Activated CD4-positive, alpha-beta T cell treated with anti-CD3 and anti-CD28 coated beads, Interleukin-2, Interleukin-4, amounts not matched to agents 100 ng/mL and 50 ng/mL, durations not matched to agents 16 hours and 8 hours (primary cell): ENCODE results near the gene MRPL49.
"Not testable (repeated sequence)": the region's sequence is repeated elsewhere in the genome, so short reads cannot be mapped to it uniquely, and the experiment has no call there.

ENCODE experiments used
- DNase-seq: peaks from one replicate; pipeline ENCODE4 v3.0.0-alpha.2; 2020; ENCODE audit warnings: low spot score

The MRPL49 gene

DNA sequence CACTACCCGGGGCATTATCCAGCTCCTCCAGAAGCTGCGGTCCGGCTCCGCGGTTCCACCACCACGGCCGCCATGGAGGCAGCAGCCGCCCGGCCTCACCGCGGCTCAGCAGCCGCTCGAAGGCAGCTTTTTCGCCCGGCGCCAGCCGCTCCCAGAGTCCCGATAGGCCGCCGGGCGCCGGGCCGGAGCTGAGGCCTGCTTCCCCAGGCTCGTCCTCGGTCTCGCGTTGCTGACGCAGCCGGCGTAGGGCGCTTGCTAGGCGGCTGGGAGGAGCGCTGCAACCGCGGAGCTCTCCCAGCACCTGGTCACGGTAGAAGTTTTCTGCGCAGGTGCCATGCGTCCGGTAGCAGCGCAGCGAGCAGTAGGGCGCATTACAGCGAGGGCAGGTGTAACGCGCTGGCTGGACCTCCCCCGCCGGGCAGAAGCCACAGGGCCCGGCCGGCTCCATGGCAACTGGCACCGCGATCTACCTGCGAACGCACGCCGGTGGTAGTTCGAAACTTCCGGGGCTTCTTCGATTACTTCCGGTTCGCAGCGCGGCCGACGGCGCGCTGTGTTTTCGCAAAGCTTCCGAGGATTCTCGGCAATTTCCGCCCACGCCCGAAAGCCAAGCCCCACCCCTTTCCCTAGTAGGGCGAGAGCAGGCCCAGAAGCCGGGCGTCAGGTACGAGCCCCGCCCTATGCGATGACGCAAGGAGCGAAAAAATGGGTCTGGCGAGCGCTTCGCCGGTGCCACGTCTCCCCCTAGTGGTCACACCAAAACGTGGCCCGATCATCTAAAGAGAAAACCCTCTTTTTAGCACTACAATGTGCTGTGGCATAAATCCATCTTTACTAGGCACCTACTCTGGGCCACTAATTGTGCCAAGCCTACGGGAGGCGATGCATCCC, 4.7 kb upstream of the MRPL49 start, which contains the start of gene ZNHIT2:
TSS of gene ZNHIT2 (minus strand) at position 496 of the 891 bp plus-strand sequence. CDS start at position 448, 48 bp downstream.
- DNase-seq, result peak; percentile 100

DNA sequence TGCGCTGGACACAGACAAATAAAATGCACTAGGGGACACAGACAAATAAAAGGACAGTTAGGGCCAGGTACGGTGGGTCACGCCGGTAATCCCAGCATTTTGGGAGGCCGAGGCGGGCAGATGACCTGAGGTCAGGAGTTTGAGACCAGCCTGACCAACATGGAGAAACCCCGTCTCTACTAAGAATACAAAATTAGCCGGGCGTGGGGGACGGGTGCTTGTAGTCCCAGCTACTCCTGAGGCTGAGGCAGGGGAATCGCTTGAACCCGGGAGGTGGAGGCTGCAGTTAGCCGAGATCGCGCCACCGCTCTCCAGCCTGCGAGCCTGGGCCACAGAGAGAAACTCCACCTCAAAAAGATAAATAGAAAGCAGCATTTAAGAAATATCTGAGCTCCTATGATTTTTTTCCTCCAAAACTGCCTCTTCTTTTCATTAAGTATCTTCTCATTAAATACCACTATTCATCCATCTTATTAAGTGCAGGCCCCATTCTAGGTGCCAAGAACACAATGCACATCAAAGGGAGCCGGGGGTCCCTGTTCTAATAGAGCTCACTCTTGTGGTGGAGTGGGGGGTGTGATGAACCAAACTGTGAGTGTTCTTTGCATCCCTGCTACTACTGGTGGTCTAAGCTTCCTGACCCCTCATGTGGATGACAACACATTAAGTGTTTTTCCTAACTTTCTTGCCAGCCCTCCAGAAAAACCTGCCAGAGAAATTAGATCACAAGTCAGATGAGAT, 3.9 kb upstream of the MRPL49 start:
- DNase-seq, result no peak

DNA sequence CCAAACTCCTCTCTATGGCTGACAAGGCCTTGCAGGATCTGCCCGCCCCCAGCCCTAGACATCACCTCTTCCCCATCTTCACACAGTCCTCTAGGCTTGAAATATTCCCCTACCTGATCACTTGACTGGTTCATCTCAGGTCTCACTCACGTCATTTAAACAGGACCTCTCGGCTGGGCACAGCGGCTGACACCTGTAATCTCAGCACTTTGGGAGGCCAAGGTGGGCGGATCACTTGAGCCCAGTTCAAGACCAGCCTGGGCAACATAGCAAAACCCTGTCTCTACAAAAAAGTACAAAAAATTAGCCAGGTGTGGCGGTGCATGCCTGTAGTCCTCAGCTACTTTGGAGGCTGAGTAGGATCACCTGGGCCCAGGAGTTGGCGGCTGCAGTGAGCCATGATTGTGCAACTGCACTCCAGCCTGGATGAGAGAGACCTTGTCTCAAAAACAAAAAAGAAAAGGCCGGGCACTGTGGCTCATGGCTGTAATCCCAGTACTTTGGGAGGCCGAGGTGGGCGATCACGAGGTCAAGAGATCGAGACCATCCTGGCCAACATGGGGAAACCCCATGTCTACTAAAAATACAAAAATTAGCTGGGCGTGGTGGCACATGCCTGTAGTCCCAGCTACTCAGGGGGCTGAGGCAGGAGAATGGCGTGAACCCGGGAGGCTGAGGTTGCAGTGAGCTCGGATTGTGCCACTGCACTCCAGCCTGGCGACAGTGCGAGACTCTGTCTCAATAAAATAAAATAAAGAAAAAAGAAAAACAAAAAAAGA, 3.0 kb upstream of the MRPL49 start:
- not testable (repeated sequence) for DNase-seq

DNA sequence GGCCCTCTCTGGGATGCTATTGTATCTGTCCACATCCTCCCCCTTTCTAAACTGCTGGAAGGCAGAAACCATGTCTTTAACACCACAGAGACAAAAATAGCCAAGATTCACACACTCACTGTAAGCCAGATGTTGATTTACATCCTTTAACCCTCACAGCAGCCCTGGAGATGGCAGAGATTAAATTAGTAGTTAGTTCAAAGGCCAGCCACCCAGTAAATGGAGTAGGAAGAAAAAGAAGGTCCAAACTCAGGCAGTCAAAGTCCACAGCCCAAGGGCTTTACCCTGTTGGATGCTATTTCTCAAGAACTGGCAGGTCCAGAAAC, 2.5 kb upstream of the MRPL49 start:
- DNase-seq, result no peak

DNA sequence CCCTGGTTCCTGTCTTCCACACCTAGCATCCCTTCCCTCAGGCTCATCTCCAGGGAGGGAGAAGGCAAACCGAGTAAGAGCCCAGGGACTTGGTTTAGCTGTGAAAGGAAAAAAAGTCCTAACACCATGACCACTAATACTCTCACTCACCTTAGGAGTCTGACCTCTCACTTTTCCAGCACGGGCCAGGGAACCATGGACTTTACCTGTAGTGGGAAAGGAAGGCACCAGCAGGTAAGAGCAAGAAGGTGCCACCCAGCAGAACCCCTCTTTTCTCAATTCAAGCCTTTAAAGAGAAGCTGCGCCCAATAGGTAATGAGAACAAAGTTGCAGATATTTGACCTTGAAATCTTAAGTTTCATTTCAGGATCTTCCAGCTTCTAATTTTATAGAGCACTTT, 1.3 kb upstream of the MRPL49 start:
- no peak for DNase-seq

DNA sequence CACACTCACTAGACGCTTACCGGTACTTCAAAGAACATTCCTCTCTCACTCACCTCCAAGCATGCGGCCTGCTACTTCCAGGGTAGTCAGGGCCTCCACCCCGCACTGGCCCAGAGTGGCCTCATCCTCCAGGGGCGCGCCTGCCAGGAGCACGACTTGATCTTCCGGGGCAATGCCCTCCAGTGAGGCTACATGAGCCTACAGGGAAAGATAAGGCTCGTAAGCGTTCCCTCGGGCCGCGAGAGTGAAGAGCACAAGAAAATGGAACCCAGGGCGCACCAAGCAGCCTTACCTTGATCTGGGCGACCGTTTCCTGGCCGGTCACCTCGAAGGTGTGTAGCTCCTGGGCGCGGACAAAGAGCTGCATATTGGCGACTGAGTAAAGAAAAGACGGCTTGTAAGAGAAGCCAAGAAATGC, 665 bp upstream of the MRPL49 start:
- DNase-seq, result no peak

DNA sequence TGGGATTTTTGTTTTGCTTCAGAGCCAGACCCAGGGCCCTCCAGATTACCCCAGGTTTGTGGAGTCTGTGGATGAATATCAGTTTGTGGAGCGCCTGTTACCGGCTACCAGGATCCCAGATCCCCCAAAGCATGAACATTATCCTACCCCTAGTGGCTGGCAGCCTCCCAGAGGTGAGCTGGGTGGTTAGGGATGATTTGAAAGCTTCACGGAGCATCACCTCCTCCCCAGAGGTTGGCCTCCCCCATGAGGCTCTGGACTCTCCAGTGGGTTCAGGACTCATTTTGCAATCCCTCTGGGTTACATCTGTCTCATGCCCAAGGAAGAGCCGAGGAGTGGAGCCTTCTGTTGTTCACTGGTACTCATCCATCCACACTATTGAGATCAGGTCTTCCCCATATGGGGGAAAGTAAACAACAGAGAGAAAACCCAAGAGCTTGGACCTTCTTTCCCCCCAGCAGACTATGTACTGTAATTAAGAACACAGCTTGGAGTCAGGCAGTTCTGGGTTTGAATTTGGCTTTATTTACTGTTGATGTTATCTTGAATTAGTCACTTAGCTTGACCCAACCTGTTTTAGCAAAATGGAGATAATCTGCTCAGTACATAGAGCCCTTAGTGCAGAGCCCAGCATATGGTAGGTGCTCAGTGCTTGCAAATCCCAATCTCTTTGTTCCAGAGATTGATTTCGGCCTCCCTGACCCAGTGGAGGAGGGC, 2.5 kb downstream of the MRPL49 start:
- no peak for DNase-seq

DNA sequence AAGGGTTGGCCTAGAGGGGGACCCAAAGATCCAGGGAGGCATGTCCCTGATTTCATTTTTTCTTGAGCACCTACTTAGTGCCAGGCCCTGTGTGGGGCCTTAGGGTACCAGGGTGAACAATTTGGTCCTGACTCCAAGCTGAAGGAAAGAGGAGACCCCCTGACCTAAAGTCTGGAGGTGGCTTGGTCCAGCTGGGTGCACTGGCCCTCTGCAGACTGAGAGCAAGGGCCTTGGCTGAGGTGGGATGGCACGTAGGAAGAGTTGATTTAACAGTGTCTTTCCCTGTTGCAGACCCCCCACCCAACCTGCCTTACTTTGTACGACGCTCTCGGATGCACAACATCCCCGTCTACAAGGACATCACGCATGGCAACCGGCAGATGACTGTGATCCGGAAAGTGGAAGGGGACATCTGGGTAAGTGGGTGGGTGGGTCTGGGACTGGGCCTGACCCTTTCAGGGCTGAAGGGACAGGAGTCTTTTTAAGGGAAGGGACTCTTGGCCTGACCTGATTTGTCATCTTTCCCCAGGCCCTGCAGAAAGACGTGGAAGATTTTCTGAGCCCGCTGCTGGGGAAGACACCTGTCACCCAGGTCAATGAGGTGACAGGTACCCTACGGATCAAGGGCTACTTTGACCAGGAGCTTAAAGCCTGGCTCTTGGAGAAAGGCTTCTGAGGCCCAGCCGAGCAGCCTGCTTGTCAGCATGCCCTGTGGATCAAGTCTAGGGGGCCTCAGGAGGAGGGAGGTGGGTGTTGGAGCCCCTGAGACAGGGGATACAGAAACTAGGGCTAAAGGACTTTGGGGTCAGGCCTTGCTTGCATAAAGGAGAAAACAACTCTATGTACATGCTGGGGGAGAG, 3.3 kb downstream of the MRPL49 start:
- no peak for DNase-seq

DNA sequence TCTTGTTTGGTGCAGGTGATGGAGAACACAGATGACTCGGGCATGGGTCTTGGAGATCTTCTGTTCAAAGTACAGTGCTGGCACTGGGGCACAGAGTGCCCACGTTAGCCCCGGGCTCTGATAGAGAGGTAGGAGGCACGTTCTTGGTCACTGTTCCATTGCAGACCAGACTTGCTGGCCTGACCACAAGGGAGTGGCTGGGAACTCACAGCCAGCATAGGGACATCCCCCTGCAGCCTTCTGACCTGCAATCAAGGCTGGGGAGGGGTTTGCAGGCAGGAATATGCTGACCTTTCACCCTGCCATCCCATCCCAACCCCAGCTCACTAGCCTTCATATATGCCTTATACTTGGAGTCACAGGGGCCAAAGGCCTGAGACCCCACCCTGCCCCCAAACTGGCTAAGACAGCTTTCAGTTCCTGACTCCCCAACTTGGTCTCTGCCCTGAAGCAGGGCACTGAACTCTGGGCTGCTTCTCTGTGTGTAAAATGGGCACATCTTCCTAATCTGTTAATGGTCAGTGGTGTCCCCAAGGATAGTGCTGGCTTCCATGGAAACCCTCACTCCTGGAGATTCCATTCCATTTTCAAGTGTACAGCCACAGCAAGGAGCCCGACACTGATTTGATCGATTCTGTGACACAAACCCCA, 4.6 kb downstream of the MRPL49 start:
- no peak for DNase-seq

DNA sequence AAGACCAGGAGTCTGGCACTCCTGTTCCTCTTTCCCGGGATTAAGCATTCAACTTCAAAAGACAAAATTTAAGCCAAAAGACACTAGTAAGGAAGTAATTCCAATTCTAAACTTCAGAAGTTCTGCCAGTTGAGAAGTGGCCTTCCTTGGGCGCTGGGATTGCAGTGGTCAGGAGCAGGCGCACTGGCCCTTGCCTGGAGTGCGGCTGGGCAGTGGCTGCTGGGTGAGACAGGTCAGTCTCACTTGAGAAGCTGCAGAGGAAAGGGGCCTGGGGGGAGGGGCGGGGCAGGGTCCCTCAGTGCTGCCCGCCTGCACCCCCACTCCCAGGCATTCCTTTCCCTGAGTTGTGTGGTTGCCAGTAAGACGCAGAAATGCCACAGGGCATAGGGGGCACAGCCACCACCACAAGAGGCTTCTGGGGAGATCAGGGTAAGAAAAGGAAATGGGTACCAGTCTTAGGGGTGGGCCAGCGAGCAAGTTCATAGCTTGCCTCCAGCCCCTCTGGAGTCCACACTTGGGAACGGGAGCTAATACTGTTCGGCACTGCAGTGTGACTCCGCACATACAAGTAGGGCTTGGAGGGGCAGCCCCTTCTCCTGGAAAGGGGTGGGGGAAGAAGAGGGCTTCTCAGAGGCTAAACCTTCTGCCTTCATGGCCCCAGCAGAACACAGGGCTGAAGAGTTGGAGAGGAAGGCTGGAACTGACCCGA, 5.5 kb downstream of the MRPL49 start:
- no peak for DNase-seq

DNA sequence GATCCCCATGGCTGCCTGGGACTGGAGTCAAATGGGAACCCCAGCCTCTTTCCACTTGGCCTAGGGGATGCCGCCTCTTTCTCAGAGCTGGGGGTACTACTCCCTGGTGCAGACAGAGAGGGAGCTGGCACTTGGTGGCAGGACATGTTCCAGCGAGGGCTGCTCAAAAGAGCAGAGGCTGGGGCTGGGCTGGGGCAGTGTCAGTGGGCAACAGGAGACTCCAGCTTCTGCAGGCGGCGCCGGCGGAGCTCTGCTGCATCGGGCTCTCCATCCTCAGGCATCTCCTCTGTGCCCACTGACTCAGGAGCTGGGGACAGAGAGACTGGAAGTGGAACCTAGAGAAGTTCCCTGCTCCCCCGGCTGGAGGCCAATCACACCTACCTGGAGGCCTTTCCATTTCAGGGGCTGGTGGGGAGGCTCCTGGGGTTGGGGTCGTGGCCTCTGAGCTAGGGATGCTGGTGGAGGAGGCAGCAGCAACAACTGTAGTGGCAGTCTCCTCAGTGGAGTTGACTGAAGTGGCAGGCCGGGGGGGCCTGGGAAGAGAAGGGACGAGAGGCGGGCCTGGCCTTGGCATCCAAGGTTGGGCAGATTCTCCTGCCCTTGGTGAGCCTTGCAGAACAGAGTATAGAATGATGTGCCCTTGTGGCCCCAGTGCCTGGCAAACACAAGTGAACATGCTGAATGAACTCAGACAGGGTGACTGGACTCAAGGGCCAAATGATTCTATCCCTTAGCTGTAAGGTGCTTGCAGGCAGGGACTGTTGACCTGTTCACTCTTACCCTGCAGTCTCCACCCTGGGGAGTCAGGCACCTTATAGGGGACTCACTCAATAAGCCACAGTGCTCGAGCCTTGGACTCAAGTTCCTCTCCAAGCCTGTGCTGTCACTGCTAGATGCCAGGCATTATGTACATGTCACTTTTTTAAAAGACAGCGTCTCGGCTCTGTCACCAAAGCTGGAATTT, 6.3 kb downstream of the MRPL49 start:
- no peak for DNase-seq

DNA sequence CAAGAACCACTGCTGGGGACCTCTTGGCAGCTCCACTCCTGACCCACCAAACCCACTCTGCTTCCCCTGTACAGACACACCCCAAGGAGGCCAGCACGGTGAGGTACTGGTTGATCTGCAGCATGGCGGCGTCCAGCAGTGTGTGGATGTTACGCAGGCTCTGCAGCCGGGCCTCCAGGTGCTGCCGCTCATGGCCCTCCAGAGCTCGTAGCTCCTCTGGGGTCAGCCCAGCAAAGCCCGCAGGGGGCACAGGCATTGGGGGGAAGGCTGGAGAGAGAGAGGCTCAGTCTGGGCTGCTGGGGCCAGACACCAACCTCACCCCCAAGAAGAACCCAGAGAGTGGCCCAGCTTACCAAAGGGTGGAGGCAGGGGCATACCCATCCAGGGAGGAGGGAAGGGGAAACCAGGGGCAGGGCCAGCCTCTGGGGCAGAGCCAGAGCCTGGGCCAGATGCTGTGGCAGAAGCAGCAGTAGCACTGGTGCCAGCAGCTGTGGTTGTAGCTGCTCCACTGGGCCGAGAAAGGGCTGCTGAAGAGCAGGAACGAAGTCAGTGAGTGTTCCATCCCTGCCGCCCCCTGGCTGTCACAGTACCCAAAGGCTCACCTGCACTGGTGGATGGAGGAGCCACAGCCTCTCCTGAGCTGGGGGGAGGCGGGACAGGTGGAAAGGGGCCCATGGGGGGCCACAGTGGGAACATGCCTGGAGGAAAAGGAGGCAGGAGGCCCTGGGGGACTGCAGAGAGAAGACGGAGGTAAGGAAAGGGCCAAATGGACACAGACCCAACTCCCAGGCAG, 7.7 kb downstream of the MRPL49 start:
- no peak for DNase-seq

DNA sequence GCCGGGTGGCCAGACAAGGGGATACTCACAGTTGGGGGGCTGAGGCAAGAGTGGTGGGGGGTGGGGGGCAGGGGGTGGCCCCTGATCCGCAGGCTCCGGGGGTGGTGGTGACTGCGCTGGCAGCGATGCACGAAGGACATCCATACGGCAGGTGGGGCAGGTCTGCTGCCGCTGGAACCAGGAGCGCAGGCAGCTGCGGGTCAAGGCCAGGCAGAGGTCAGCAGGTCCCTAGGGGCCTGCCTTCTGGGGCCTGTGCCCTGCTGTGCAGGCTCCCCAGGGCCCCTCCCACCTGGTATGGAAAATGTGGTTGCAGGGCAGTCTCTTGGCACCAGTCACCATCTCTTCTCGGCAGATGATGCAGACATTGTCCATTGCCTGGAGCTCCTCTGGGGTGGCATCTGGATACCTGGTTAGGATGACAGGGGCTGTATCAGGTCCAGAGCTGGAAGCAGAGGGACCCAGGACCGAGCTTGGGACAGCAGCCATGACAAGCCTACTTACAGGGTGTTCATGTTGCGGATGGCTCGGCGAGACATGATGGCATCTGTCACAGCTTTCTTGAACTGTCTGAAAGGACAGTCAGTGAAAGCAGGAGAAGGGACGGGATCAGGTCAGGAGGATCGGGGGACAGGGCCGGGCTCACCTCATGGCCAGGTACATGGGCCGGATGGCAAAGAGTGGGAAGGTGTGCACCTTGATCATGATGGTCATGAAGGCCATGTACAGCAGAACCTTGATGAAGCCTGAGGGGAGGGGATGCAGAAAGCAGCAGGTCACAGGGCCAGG, 8.7 kb downstream of the MRPL49 start:
- no peak for DNase-seq

DNA sequence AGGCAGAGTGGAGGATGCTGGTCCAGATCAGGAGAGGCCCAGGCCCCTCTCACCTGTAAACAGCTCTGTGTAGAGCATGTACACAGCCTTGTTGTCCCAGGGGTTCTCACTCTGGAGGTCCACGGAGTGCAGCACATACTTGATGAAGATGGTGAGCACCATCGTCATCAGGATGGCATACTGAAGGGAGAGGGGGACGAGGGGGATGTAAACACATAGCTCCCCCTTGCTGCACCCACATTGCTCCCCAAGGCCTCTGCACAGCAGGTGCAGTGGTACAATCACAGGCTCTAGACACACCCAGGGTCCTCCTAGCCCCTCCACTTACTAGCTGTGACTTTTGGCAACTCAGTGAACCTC, 9.3 kb downstream of the MRPL49 start:
- DNase-seq, result no peak

DNA sequence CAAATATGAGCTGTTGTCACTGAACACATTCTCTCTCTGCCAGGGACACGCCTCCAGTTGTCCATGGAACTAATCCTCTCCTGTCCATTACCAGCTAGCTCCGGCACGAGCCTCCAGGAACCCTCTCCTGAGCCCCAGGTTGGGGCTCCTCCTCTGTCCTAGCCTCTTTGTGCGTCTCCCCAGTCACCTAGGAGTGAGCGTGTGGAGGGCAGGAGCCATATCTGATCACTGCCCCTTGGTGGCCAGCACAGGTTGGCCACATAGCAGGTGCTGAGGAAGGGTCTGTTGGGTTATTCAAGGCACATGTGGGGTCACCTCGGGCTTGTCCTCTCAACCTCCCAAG, 9.7 kb downstream of the MRPL49 start:
- DNase-seq, result no peak

DNA sequence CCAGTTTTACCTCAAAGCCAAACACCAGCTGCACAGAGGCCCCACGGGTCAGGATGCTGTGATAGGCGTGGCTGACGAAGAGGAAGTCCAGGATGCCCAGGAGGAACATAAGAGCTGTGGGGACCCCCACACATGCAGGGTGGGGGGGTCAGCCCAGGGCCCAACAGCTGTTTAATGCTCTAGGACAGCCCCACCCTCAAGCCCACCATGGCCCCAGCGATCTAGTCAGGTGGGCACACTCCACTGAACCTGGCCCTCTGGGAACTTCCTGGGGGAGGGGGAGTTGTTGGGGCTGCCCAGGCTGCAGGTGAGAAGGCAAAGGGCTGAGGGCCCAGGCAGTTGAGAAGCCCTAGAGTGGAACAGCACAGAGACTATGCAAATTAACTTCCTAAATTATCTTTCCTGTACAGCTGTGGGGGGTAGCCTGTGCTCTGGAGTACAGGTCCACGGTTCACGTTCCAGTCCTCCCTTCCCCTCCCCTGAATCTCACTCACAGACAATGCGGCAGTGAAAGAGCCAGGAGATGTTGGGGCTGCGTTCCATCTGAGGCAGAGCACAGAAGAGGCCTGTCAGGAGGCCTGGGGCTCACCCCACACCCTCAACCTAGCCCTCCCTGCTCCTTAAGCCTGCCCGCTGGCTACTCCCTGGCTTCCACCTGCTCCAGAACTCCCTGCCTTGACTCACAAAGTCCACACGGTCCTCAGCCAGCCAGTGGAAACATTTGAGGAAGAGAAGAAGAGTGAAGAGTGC, 10.3 kb downstream of the MRPL49 start:
- DNase-seq, result no peak
